ENCODE results near the gene GREB1.

Gene GREB1

GRCh38 chr2:11564816-11565567 is 31.1 kb downstream of the GREB1 start:
- H3K4me3 ChIP-seq (ENCODE audit: low read length), result no peak overlapping the region
- DNase-seq (ENCODE audit: low read depth), result no peak
- H3K36me3 ChIP-seq (ENCODE audit: control insufficient read depth, insufficient read depth, low read length, severe bottlenecking), result no peaks in the 10 kb centered on the region
- H3K4me1 ChIP-seq (ENCODE audit: control insufficient read depth, insufficient read depth, low read length), result no peaks in the 10 kb centered on the region
- peaks cover 30% of the 10 kb centered on the region for H3K27me3 ChIP-seq (replicated peaks; ENCODE audit: control insufficient read depth, insufficient read depth, low read length)
- H3K9me3 ChIP-seq (ENCODE audit: control insufficient read depth, low read length), result no peaks in the 10 kb centered on the region
- no peak overlapping the region for H3K9ac ChIP-seq (ENCODE audit: low read length)

GRCh38 chr2:11566383-11566782 is 32.5 kb downstream of the GREB1 start:
- Histone ChIP-seq H3K36me3 (ENCODE audit: control insufficient read depth, insufficient read depth, low read length, severe bottlenecking) (no peaks in the 10 kb centered on the region), H3K9ac (ENCODE audit: low read length) (no peak overlapping the region), H3K9me3 (ENCODE audit: control insufficient read depth, low read length) (no peaks in the 10 kb centered on the region)

GRCh38 chr2:11567631-11568031 is 33.8 kb downstream of the GREB1 start:
- no peaks in the 10 kb centered on the region for H3K4me1 ChIP-seq (ENCODE audit: control insufficient read depth, insufficient read depth, low read length)
- H3K9me3 ChIP-seq (ENCODE audit: control insufficient read depth, low read length), result no peaks in the 10 kb centered on the region
- no peak for DNase-seq (ENCODE audit: low read depth)
- H3K4me3 ChIP-seq (ENCODE audit: low read length), result no peak overlapping the region
- no peak overlapping the region for H3K9ac ChIP-seq (ENCODE audit: low read length)
- H3K27me3 ChIP-seq (replicated peaks; ENCODE audit: control insufficient read depth, insufficient read depth, low read length), result peaks cover 32% of the 10 kb centered on the region
- no peaks in the 10 kb centered on the region for H3K36me3 ChIP-seq (ENCODE audit: control insufficient read depth, insufficient read depth, low read length, severe bottlenecking)

More at GRCh38 chr2:11566383-11566782, 32.5 kb downstream of the GREB1 start:
- Histone ChIP-seq H3K4me1 (ENCODE audit: control insufficient read depth, insufficient read depth, low read length) (no peaks in the 10 kb centered on the region), H3K27me3 (replicated peaks; ENCODE audit: control insufficient read depth, insufficient read depth, low read length) (peaks cover 24% of the 10 kb centered on the region), H3K4me3 (ENCODE audit: low read length) (no peak overlapping the region)
- no peak for DNase-seq (ENCODE audit: low read depth)

GRCh38 chr2:11568436-11568835 is 34.6 kb downstream of the GREB1 start:
- peaks cover 34% of the 10 kb centered on the region for H3K27me3 ChIP-seq (replicated peaks; ENCODE audit: control insufficient read depth, insufficient read depth, low read length)
- no peaks in the 10 kb centered on the region for H3K4me1 ChIP-seq (ENCODE audit: control insufficient read depth, insufficient read depth, low read length)
- no peaks in the 10 kb centered on the region for H3K36me3 ChIP-seq (ENCODE audit: control insufficient read depth, insufficient read depth, low read length, severe bottlenecking)
- H3K9me3 ChIP-seq (ENCODE audit: control insufficient read depth, low read length), result no peaks in the 10 kb centered on the region
- no peak for DNase-seq (ENCODE audit: low read depth)
- no peak overlapping the region for H3K9ac ChIP-seq (ENCODE audit: low read length)
- no peak overlapping the region for H3K4me3 ChIP-seq (ENCODE audit: low read length)

DNA sequence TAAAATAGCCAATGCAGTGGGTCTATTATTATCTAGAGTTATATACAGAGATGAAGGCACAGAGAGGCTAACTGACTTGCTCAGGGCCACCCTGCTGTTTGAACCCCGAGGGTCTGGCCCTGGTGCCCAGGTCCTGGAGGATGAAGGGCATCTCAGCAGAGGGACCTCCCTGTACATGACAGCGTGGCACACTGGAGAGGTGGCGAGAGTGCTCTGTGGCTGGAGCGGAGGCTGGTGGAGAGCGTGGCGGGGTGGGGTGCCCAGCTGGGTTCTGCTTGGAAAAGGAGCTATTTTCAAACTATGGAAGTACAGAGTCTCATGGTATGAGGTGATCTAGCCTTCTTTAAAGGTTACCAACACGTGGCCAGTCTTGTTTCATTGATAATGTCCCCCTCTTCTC is 35.8 kb downstream of the GREB1 start:
- H3K4me3 ChIP-seq (ENCODE audit: low read length), result no peak overlapping the region
- peaks cover 39% of the 10 kb centered on the region for H3K27me3 ChIP-seq (replicated peaks; ENCODE audit: control insufficient read depth, insufficient read depth, low read length)
- no peak for DNase-seq (ENCODE audit: low read depth)

DNA sequence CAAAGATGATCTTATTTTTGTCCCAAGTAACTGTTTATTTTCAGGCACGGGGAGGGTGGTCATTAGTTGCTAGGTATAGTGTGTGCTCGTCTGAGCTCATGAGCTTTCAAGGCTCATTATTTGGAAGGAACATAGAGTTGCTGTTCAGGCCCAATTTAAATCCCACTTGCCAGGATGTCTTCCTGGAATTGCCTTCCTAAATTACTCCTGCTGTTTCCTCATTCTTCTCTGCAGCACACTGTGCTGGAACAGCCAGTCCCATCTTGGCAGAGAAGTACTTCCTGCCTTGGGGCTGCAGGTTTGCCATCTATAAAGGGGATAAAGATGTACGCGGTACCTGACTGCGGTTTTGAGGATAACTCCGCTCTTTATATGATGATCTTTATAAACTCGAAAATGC is 37.3 kb downstream of the GREB1 start:
- H3K9me3 ChIP-seq (ENCODE audit: control insufficient read depth, low read length), result no peaks in the 10 kb centered on the region
- no peak for DNase-seq (ENCODE audit: low read depth)
- no peak overlapping the region for H3K4me3 ChIP-seq (ENCODE audit: low read length)
- H3K27me3 ChIP-seq (replicated peaks; ENCODE audit: control insufficient read depth, insufficient read depth, low read length), result peaks cover 45% of the 10 kb centered on the region
- no peak overlapping the region for H3K9ac ChIP-seq (ENCODE audit: low read length)
- H3K4me1 ChIP-seq (ENCODE audit: control insufficient read depth, insufficient read depth, low read length), result no peaks in the 10 kb centered on the region
- no peaks in the 10 kb centered on the region for H3K36me3 ChIP-seq (ENCODE audit: control insufficient read depth, insufficient read depth, low read length, severe bottlenecking)

More for the DNA sequence above, 35.8 kb downstream of the GREB1 start:
- Histone ChIP-seq H3K36me3 (ENCODE audit: control insufficient read depth, insufficient read depth, low read length, severe bottlenecking) (no peaks in the 10 kb centered on the region), H3K4me1 (ENCODE audit: control insufficient read depth, insufficient read depth, low read length) (no peaks in the 10 kb centered on the region), H3K9ac (ENCODE audit: low read length) (no peak overlapping the region), H3K9me3 (ENCODE audit: control insufficient read depth, low read length) (no peaks in the 10 kb centered on the region)

DNA sequence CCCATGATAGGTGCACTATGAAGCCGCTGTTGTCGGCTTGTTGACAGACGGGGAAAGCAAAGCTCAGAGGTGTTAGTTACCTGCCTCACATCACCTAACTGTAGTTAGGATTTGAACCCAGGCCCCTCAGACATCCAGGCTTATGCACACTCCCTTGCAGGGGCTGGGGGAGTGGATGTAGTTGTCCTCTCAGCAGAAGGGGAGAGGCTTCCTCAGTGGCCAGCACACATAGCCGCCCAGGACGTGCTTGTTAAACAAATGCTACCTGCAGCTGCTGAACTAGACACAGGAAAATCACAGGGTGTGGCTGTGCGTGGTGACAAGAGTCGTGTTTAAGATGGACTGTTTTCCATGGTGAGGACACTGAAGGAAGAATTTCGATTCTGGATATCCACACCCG is 39.2 kb downstream of the GREB1 start:
- Histone ChIP-seq H3K36me3 (ENCODE audit: control insufficient read depth, insufficient read depth, low read length, severe bottlenecking) (no peaks in the 10 kb centered on the region), H3K9me3 (ENCODE audit: control insufficient read depth, low read length) (no peaks in the 10 kb centered on the region), H3K4me3 (ENCODE audit: low read length) (no peak overlapping the region), H3K27me3 (replicated peaks; ENCODE audit: control insufficient read depth, insufficient read depth, low read length) (peaks cover 35% of the 10 kb centered on the region), H3K9ac (ENCODE audit: low read length) (no peak overlapping the region), H3K4me1 (ENCODE audit: control insufficient read depth, insufficient read depth, low read length) (no peaks in the 10 kb centered on the region)
- DNase-seq (ENCODE audit: low read depth), result no peak

GRCh38 chr2:11573418-11574175 is 39.8 kb downstream of the GREB1 start:
- DNase-seq (ENCODE audit: low read depth), result no peak

GRCh38 chr2:11574176-11575046 is 40.6 kb downstream of the GREB1 start:
- H3K9me3 ChIP-seq (ENCODE audit: control insufficient read depth, low read length), result no peaks in the 10 kb centered on the region
- no peak overlapping the region for H3K9ac ChIP-seq (ENCODE audit: low read length)
- no peaks in the 10 kb centered on the region for H3K4me1 ChIP-seq (ENCODE audit: control insufficient read depth, insufficient read depth, low read length)
- H3K4me3 ChIP-seq (ENCODE audit: low read length), result no peak overlapping the region
- H3K27me3 ChIP-seq (replicated peaks; ENCODE audit: control insufficient read depth, insufficient read depth, low read length), result peaks cover 45% of the 10 kb centered on the region
- DNase-seq (ENCODE audit: low read depth), result no peak
- H3K36me3 ChIP-seq (ENCODE audit: control insufficient read depth, insufficient read depth, low read length, severe bottlenecking), result no peaks in the 10 kb centered on the region

More at GRCh38 chr2:11573418-11574175, 39.8 kb downstream of the GREB1 start:
- H3K9me3 ChIP-seq (ENCODE audit: control insufficient read depth, low read length), result no peaks in the 10 kb centered on the region
- H3K9ac ChIP-seq (ENCODE audit: low read length), result no peak overlapping the region
- H3K4me1 ChIP-seq (ENCODE audit: control insufficient read depth, insufficient read depth, low read length), result no peaks in the 10 kb centered on the region
- H3K36me3 ChIP-seq (ENCODE audit: control insufficient read depth, insufficient read depth, low read length, severe bottlenecking), result no peaks in the 10 kb centered on the region
- H3K27me3 ChIP-seq (replicated peaks; ENCODE audit: control insufficient read depth, insufficient read depth, low read length), result peaks cover 41% of the 10 kb centered on the region
- H3K4me3 ChIP-seq (ENCODE audit: low read length), result no peak overlapping the region

DNA sequence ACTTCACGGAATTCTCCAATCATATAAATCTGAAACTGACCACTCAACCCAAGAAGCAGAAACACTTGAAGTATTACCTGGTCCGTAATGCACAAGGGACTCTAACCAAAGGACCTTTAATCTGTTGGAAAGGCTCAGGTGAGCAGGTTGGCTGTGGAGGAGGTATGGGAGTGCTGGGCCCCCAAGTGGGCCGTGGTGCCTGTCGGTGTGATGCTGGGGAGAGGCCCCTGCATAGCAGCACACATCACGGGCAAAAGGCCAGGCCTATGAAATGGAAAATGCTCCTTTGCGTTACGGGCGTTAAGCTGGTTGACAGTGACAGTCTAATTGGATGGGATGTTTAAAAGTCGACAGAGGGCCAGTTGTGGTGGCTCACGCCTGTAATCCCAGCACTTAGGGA is 42.6 kb downstream of the GREB1 start:
- Histone ChIP-seq H3K27me3 (replicated peaks; ENCODE audit: control insufficient read depth, insufficient read depth, low read length) (peaks cover 50% of the 10 kb centered on the region), H3K4me3 (ENCODE audit: low read length) (no peak overlapping the region), H3K36me3 (ENCODE audit: control insufficient read depth, insufficient read depth, low read length, severe bottlenecking) (no peaks in the 10 kb centered on the region), H3K4me1 (ENCODE audit: control insufficient read depth, insufficient read depth, low read length) (no peaks in the 10 kb centered on the region), H3K9ac (ENCODE audit: low read length) (no peak overlapping the region), H3K9me3 (ENCODE audit: control insufficient read depth, low read length) (no peaks in the 10 kb centered on the region)
- no peak for DNase-seq (ENCODE audit: low read depth)

Data from adipocyte (in vitro differentiated cells).